Naive B cell (primary cell): ENCODE results near the gene SLC35A4. TPM values are rescaled to one million over a fixed set of nuclear protein-coding genes. Genes with fewer than 3 reads are reported as not detected.
"Not testable (repeated sequence)": the region's sequence is repeated elsewhere in the genome, so short reads cannot be mapped to it uniquely, and the experiment has no call there.

Experiments
- ATAC-seq, 2 donors: fragments of 150-1000 bp; cut with Tn5 transposase; 2 replicates each; pipeline ENCODE4 v1.10.0; 2021; ENCODE audit warnings: low read depth in 2 of 2, mild to moderate bottlenecking in 2 of 2, moderate library complexity in 2 of 2
- DNase-seq: peaks from one replicate; pipeline ENCODE4 v3.0.0; 2022
- H3K27ac Mint-ChIP-seq, 6 donors: one replicate each; pipeline ENCODE4 v1.8.0; 2020 to 2022; ENCODE audit warnings: mild to moderate bottlenecking in 6 of 6, mixed read lengths in 6 of 6, moderate library complexity in 5 of 6, inconsistent platforms in 2 of 6
- H3K27me3 Mint-ChIP-seq, 3 donors: one replicate each; pipeline ENCODE4 v1.8.0; 2021 to 2022; ENCODE audit warnings: mixed read lengths in 3 of 3, mild to moderate bottlenecking in 1 of 3
- H3K36me3 Mint-ChIP-seq, 2 donors: one replicate each; pipeline ENCODE4 v1.8.0; 2020 to 2022; ENCODE audit warnings: mixed read lengths in 2 of 2, inconsistent platforms in 1 of 2, mild to moderate bottlenecking in 1 of 2
- H3K4me1 Mint-ChIP-seq, 3 donors: one replicate each; pipeline ENCODE4 v1.8.0; 2020 to 2022; ENCODE audit warnings: mixed read lengths in 3 of 3, inconsistent platforms in 1 of 3, mild to moderate bottlenecking in 1 of 3, moderate library complexity in 1 of 3
- H3K4me3 Mint-ChIP-seq, 8 donors: one replicate each; pipeline ENCODE4 v1.8.0; 2020 to 2022; ENCODE audit warnings: mild to moderate bottlenecking in 8 of 8, mixed read lengths in 8 of 8, moderate library complexity in 8 of 8, inconsistent platforms in 2 of 8
- H3K9me3 Mint-ChIP-seq, 7 donors: one replicate each; pipeline ENCODE4 v1.8.0; 2020 to 2022; ENCODE audit warnings: mixed read lengths in 7 of 7, mild to moderate bottlenecking in 5 of 7, inconsistent platforms in 2 of 7, moderate library complexity in 1 of 7
- polyA plus RNA-seq, 6 donors: library from polyadenylated mRNA; unstranded; fragments of 300-500 nt; fragmentation: Illumina TruSeq; gene quantifications; one replicate each; pipeline ENCODE4 v1.2.3, GENCODE V29; 2021; ENCODE audit warnings: low read depth in 6 of 6

Gene SLC35A4
- polyA plus RNA-seq, 6 donors from 2014 or later: 66.8 to 107 (median 74.6) TPM

- not testable (repeated sequence) for H3K9me3 Mint-ChIP-seq, H3K4me1 Mint-ChIP-seq, H3K27ac Mint-ChIP-seq, H3K27me3 Mint-ChIP-seq, H3K4me3 Mint-ChIP-seq, H3K36me3 Mint-ChIP-seq, ATAC-seq, DNase-seq
Measured at GRCh38 chr5:140603446-140603698, 38.7 kb downstream of the SLC35A4 start.

- DNase-seq: no peak
- H3K9me3 Mint-ChIP-seq: no peaks in the 10 kb centered on the region
- peaks cover 0 to 6% (median 5%) of the 10 kb centered on the region in 3 donors for H3K27me3 Mint-ChIP-seq
- no peak for ATAC-seq
- H3K4me1 Mint-ChIP-seq: no peaks in the 10 kb centered on the region
- no peak overlapping the region for H3K4me3 Mint-ChIP-seq
- H3K36me3 Mint-ChIP-seq: no peaks in the 10 kb centered on the region
- no peak overlapping the region for H3K27ac Mint-ChIP-seq
Measured at GRCh38 chr5:140603734-140604133, 39.1 kb downstream of the SLC35A4 start.

DNA sequence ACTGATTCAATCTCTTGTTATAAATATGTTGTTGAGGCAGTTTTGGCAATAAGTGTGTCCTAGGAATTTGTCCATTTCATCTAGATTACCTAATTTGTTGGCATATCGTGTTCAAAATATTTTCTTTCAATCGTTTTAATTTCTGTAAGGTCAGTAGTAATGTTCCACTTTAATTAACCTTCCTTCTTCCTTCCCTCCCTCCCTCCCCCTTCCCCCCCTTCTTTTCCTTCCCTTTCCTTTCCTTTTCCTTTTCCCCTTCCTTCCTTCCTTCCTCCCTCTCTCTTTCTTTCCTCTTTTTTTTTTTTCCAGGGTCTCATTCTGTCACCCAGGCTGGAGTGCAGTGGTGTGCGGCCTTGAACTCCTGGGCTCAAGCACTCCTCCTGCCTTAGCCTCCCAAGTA lies 41.3 kb downstream of the SLC35A4 start:
- Mint-ChIP-seq H3K4me1 (no peaks in the 10 kb centered on the region), H3K27me3 (peaks cover 0 to 4% (median 0%) of the 10 kb centered on the region in 3 donors), H3K4me3 (no peak overlapping the region), H3K9me3 (no peaks in the 10 kb centered on the region), H3K36me3 (no peaks in the 10 kb centered on the region), H3K27ac (no peak overlapping the region)
- ATAC-seq (no peak), DNase-seq (no peak)

GRCh38 chr5:140607031-140607430 lies 42.4 kb downstream of the SLC35A4 start:
- H3K4me1 Mint-ChIP-seq: peaks cover 6 to 10% (median 8%) of the 10 kb centered on the region in 3 donors
- DNase-seq (no peak), ATAC-seq (no peak)
- H3K4me3 Mint-ChIP-seq: no peak overlapping the region
- H3K9me3 Mint-ChIP-seq: no peaks in the 10 kb centered on the region
- H3K27me3 Mint-ChIP-seq: peaks cover 0 to 8% (median 0%) of the 10 kb centered on the region in 3 donors
- H3K36me3 Mint-ChIP-seq: no peaks in the 10 kb centered on the region
- H3K27ac Mint-ChIP-seq: no peak overlapping the region

- no peak overlapping the region for H3K4me3 Mint-ChIP-seq
- H3K9me3 Mint-ChIP-seq: no peaks in the 10 kb centered on the region
- no peaks in the 10 kb centered on the region for H3K36me3 Mint-ChIP-seq
- H3K4me1 Mint-ChIP-seq: peaks cover 16 to 18% (median 17%) of the 10 kb centered on the region in 3 donors
- ATAC-seq (no peak), DNase-seq (no peak)
- no peak overlapping the region for H3K27ac Mint-ChIP-seq
- peaks cover 0 to 8% (median 0%) of the 10 kb centered on the region in 3 donors for H3K27me3 Mint-ChIP-seq
Measured at GRCh38 chr5:140608722-140609121, 44.1 kb downstream of the SLC35A4 start.

DNA sequence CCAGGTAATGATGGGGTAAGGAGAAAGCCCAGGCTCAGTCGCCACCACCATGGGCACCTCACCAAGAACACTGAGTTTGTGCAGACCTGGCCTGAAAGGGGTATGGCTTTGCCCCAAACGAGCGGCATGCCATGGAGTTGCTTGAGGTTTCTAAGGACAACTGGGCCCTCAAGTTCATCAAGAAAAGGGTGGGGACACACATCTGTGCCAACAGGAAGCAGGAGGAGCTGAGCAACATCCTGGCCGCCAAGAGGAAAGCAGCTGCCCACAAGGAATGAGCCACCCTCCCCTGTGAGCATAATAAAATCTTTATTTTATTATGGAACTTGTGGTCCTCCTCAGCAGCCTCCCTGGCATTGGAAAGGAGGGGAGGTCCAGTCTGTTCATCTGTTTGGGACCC lies 44.5 kb downstream of the SLC35A4 start:
- Mint-ChIP-seq H3K4me1 (peaks cover 16 to 18% (median 17%) of the 10 kb centered on the region in 3 donors), H3K4me3 (no peak overlapping the region), H3K36me3 (no peaks in the 10 kb centered on the region), H3K9me3 (no peaks in the 10 kb centered on the region), H3K27ac (peak overlapping the region in 1 of 6 donors; percentile 76), H3K27me3 (peaks cover 0 to 8% (median 0%) of the 10 kb centered on the region in 3 donors)
- DNase-seq (no peak), ATAC-seq (no peak)

GRCh38 chr5:140611020-140611521 lies 46.4 kb downstream of the SLC35A4 start:
- peaks cover 16 to 18% (median 17%) of the 10 kb centered on the region in 3 donors for H3K4me1 Mint-ChIP-seq
- ATAC-seq: no peak
- H3K36me3 Mint-ChIP-seq: no peaks in the 10 kb centered on the region
- H3K4me3 Mint-ChIP-seq: no peak overlapping the region
- no peak for DNase-seq
- peaks cover 0 to 8% (median 0%) of the 10 kb centered on the region in 3 donors for H3K27me3 Mint-ChIP-seq
- no peaks in the 10 kb centered on the region for H3K9me3 Mint-ChIP-seq
- H3K27ac Mint-ChIP-seq: peak overlapping the region in 1 of 6 donors; percentile 35

Other genes starting within 250 kb of the SLC35A4 start
- under 1 TPM in 1 of 6 donors, not detected in 5; 0.19 TPM for gene HBEGF, start 218.2 kb upstream of the SLC35A4 start, polyA plus RNA-seq
- gene SLC4A9, start 204.6 kb upstream of the SLC35A4 start, polyA plus RNA-seq: not detected
- gene ANKHD1, start 163.0 kb upstream of the SLC35A4 start, polyA plus RNA-seq: 10 to 100 TPM; 53.3 to 88.7 (median 62.5) TPM
- 10 to 100 TPM; 44.5 to 90.3 (median 63.1) TPM for gene EIF4EBP3, start 17.2 kb upstream of the SLC35A4 start, polyA plus RNA-seq
- 10 to 100 TPM; 26.2 to 47.0 (median 31.7) TPM for gene SRA1, start 7.4 kb upstream of the SLC35A4 start, polyA plus RNA-seq
- gene APBB3, start 230 bp upstream of the SLC35A4 start, polyA plus RNA-seq: 1 to 10 TPM in 5 of 6 donors, not detected in 1; 6.3 to 9.0 (median 7.9) TPM
- gene CD14, start 68.3 kb downstream of the SLC35A4 start, polyA plus RNA-seq: 10 to 100 TPM in 1 of 6 donors, 1 to 10 TPM in 5; 1.5 to 10.2 (median 2.8) TPM
- 10 to 100 TPM in 4 of 6 donors, 1 to 10 TPM in 2; 7.6 to 13.0 (median 11.4) TPM for gene TMCO6, start 74.6 kb downstream of the SLC35A4 start, polyA plus RNA-seq
- 100 to 1,000 TPM in 5 of 6 donors, 10 to 100 TPM in 1; 94.5 to 167 (median 152) TPM for gene NDUFA2, start 82.8 kb downstream of the SLC35A4 start, polyA plus RNA-seq
- 100 to 1,000 TPM in 5 of 6 donors, 10 to 100 TPM in 1; 83.8 to 170 (median 140) TPM for gene IK, start 83.0 kb downstream of the SLC35A4 start, polyA plus RNA-seq
- gene WDR55, start 100.1 kb downstream of the SLC35A4 start, polyA plus RNA-seq: 10 to 100 TPM in 4 of 6 donors, 1 to 10 TPM in 2; 5.7 to 15.1 (median 10.3) TPM
- under 1 TPM in 1 of 6 donors, not detected in 5; 0.21 TPM for gene DND1, start 108.7 kb downstream of the SLC35A4 start, polyA plus RNA-seq
- gene HARS1, start 126.5 kb downstream of the SLC35A4 start, polyA plus RNA-seq: 10 to 100 TPM; 37.6 to 73.5 (median 40.3) TPM
- 10 to 100 TPM; 12.2 to 26.2 (median 18.7) TPM for gene HARS2, start 126.6 kb downstream of the SLC35A4 start, polyA plus RNA-seq
- gene ZMAT2, start 135.6 kb downstream of the SLC35A4 start, polyA plus RNA-seq: 10 to 100 TPM; 68.6 to 85.8 (median 76.7) TPM
- gene PCDHA1, start 221.3 kb downstream of the SLC35A4 start, polyA plus RNA-seq: not detected
- gene PCDHA2, start 230.0 kb downstream of the SLC35A4 start, polyA plus RNA-seq: not detected
- not detected for gene PCDHA3, start 236.2 kb downstream of the SLC35A4 start, polyA plus RNA-seq
- not detected for gene PCDHA4, start 242.2 kb downstream of the SLC35A4 start, polyA plus RNA-seq